Measurements from ENCODE around the gene TAF4B.

DNA sequence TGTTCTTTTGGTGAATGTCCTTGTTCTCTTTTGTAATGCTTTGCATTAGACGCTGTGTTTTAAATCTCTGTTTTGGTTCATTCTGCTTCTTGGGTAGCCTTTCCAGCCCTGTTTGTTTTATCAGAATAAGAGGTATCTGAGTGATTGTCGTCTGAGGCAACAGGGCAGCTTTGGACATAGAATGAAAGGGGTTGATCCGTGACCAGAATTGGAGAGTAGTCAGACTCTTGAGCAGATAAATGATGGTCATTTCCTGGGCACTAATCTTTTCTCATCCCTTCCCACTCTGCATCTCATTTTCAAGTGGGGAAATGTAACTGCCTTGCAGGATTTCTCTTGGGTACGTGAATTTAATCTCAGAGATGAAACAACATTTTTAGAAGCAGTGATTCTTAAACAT, 61.4 kb downstream of the TAF4B start:
- TF ChIP-seq, protein P1, sequence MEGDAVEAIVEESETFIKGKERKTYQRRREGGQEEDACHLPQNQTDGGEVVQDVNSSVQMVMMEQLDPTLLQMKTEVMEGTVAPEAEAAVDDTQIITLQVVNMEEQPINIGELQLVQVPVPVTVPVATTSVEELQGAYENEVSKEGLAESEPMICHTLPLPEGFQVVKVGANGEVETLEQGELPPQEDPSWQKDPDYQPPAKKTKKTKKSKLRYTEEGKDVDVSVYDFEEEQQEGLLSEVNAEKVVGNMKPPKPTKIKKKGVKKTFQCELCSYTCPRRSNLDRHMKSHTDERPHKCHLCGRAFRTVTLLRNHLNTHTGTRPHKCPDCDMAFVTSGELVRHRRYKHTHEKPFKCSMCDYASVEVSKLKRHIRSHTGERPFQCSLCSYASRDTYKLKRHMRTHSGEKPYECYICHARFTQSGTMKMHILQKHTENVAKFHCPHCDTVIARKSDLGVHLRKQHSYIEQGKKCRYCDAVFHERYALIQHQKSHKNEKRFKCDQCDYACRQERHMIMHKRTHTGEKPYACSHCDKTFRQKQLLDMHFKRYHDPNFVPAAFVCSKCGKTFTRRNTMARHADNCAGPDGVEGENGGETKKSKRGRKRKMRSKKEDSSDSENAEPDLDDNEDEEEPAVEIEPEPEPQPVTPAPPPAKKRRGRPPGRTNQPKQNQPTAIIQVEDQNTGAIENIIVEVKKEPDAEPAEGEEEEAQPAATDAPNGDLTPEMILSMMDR (IDR thresholded peaks at IDR 0.05; ENCODE audit: poor library complexity): no peak
- TF ChIP-seq EZH2 (IDR thresholded peaks at IDR 0.05; ENCODE audit: borderline replicate concordance): no peak
